H1 (cell line): ENCODE data around the gene DCANP1. TPM values are rescaled to one million over a fixed set of nuclear protein-coding genes. Genes with fewer than 3 reads are reported as not detected.

ENCODE experiments used
- CTCF ChIA-PET: fragments of 300-600 bp; sonication (Branson Sonifier 250); formaldehyde crosslinking; loops from one replicate; lab custom pipeline; 2021; ENCODE audit not compliant: partially characterized antibody; lab: Charles Lee
- POLR2A ChIA-PET: fragments of 300-600 bp; sonication (Branson Sonifier 250); formaldehyde crosslinking; loops from one replicate; lab custom pipeline; 2021; ENCODE audit warnings: inconsistent platforms; ENCODE audit not compliant: partially characterized antibody; lab: Charles Lee
- DNase-seq, 2 experiments: peaks; one replicate each; pipeline versions ENCODE4 v3.0.0 to v3.0.0-alpha.2; 2010 to 2022; ENCODE audit warnings: low spot score in 2 of 2, low read depth in 1 of 2, mixed read lengths in 1 of 2
- FAIRE-seq: peaks from 2 replicates; lab custom pipeline; 2011; peaks lifted over from hg19 to GRCh38; lab: Jason Lieb, UNC
- H2AFZ ChIP-seq: 2 replicates; pipeline ENCODE4 v1.8.1; 2012; ENCODE audit warnings: low read length, inconsistent platforms
- H2AK5ac ChIP-seq: 2 replicates; pipeline ENCODE4 v1.6.1; 2013; ENCODE audit warnings: low read depth, low read length
- H2BK120ac ChIP-seq: replicated peaks from 2 replicates; pipeline ENCODE3; 2013; ENCODE audit warnings: low read depth, low read length, inconsistent platforms
- H2BK12ac ChIP-seq: 2 replicates; pipeline ENCODE4 v1.6.1; 2013; ENCODE audit warnings: low read depth, low read length
- H2BK15ac ChIP-seq: 2 replicates; pipeline ENCODE4 v1.6.1; 2013; ENCODE audit warnings: low read length
- H2BK20ac ChIP-seq: 2 replicates; pipeline ENCODE4 v1.6.1; 2013; ENCODE audit warnings: low read length
- H2BK5ac ChIP-seq: 2 replicates; pipeline ENCODE4 v1.6.1; 2013; ENCODE audit warnings: low read depth, low read length
- H3K14ac ChIP-seq: 2 replicates; pipeline ENCODE4 v1.6.1; 2013; ENCODE audit warnings: inconsistent platforms; ENCODE audit not compliant: insufficient read length
- H3K18ac ChIP-seq: 2 replicates; pipeline ENCODE4 v1.6.1; 2013; ENCODE audit warnings: low read length; ENCODE audit errors: extremely low read depth
- H3K23ac ChIP-seq: 2 replicates; pipeline ENCODE4 v1.6.1; 2013; ENCODE audit warnings: inconsistent platforms; ENCODE audit not compliant: insufficient read length
- H3K23me2 ChIP-seq: 2 replicates; pipeline ENCODE4 v1.6.1; 2013; ENCODE audit warnings: low read depth, low read length
- H3K27ac ChIP-seq: 2 replicates; pipeline ENCODE4 v1.6.1; 2011; ENCODE audit warnings: low read depth, low read length, inconsistent platforms
- H3K27me3 ChIP-seq, 4 experiments: replicated peaks in 1 of 4; 1 replicate in 1 of 4; 2 replicates in 3 of 4; pipeline versions ENCODE4 v1.6.1 to v1.8.1; 2011 to 2013; ENCODE audit warnings: low read length in 3 of 4, mild to moderate bottlenecking in 3 of 4, inconsistent platforms in 2 of 4, mixed read lengths in 2 of 4, moderate library complexity in 1 of 4; ENCODE audit not compliant: control insufficient read depth in 3 of 4, insufficient read depth in 3 of 4; ENCODE audit errors: extremely low read depth in 1 of 4
- H3K36me3 ChIP-seq, 4 experiments: 2 replicates each; pipeline versions ENCODE4 v1.6.1 to v1.8.1; 2011 to 2013; ENCODE audit warnings: mild to moderate bottlenecking in 4 of 4, low read length in 3 of 4, moderate library complexity in 2 of 4, control low read depth in 1 of 4, inconsistent platforms in 1 of 4; ENCODE audit not compliant: insufficient read depth in 4 of 4, control insufficient read depth in 2 of 4
- H3K4ac ChIP-seq: replicated peaks from 2 replicates; pipeline ENCODE3; 2013; ENCODE audit warnings: low read length, low read depth, mixed read lengths, inconsistent platforms; ENCODE audit not compliant: insufficient read length
- H3K4me1 ChIP-seq, 4 experiments: replicated peaks in 1 of 4; 1 replicate in 1 of 4; 2 replicates in 3 of 4; pipeline versions ENCODE4 v1.6.1 to v1.8.1; 2011 to 2013; ENCODE audit warnings: low read length in 3 of 4, inconsistent platforms in 2 of 4, mixed read lengths in 1 of 4; ENCODE audit not compliant: insufficient read depth in 4 of 4, control insufficient read depth in 3 of 4
- H3K4me2 ChIP-seq, 2 experiments: 2 replicates each; pipeline versions ENCODE4 v1.6.1 to v1.8.1; 2011 to 2013; ENCODE audit warnings: low read depth in 2 of 2, low read length in 2 of 2, control low read depth in 1 of 2, inconsistent platforms in 1 of 2, mild to moderate bottlenecking in 1 of 2; ENCODE audit not compliant: insufficient read depth in 1 of 2
- H3K4me3 ChIP-seq, 4 experiments: fragments of 200-600, 300-600 bp in 1 of 4; sonication (generic), shearing (Covaris generic), sonication (Bioruptor Twin) in 1 of 4; 2 replicates each; pipeline versions ENCODE4 v1.5.1 to v1.8.1; 2011 to 2016; ENCODE audit warnings: low read length in 4 of 4, low read depth in 3 of 4, control low read depth in 2 of 4, inconsistent platforms in 2 of 4, mild to moderate bottlenecking in 2 of 4, mixed read lengths in 1 of 4, moderate library complexity in 1 of 4; ENCODE audit not compliant: insufficient read depth in 2 of 4; ENCODE audit errors: extremely low read depth in 1 of 4
- H3K56ac ChIP-seq: replicated peaks from 2 replicates; pipeline ENCODE3; 2013; ENCODE audit warnings: low read depth, mild to moderate bottlenecking, mixed read lengths, low read length, inconsistent platforms; ENCODE audit not compliant: insufficient read length
- H3K79me1 ChIP-seq: 2 replicates; pipeline ENCODE4 v1.6.1; 2013; ENCODE audit warnings: low read depth, low read length, control low read depth
- H3K79me2 ChIP-seq, 2 experiments: 2 replicates each; pipeline versions ENCODE4 v1.6.1 to v1.8.1; 2012 to 2013; ENCODE audit warnings: low read length in 2 of 2, mild to moderate bottlenecking in 2 of 2, inconsistent platforms in 1 of 2; ENCODE audit not compliant: insufficient read depth in 2 of 2, control insufficient read depth in 1 of 2
- H3K9ac ChIP-seq, 4 experiments: replicated peaks in 1 of 4; 1 replicate in 1 of 4; 2 replicates in 3 of 4; pipeline versions ENCODE4 v1.6.1 to v1.8.1; 2011 to 2013; ENCODE audit warnings: low read depth in 3 of 4, low read length in 3 of 4, control low read depth in 2 of 4, mild to moderate bottlenecking in 2 of 4, moderate library complexity in 2 of 4, inconsistent platforms in 1 of 4; ENCODE audit errors: extremely low read depth in 1 of 4
- H3K9me3 ChIP-seq, 2 experiments: 2 replicates each; pipeline versions ENCODE4 v1.6.1 to v1.8.1; 2012 to 2013; ENCODE audit warnings: mild to moderate bottlenecking in 2 of 2, moderate library complexity in 2 of 2, control low read depth in 1 of 2, inconsistent platforms in 1 of 2, low read depth in 1 of 2, low read length in 1 of 2, mixed read lengths in 1 of 2; ENCODE audit not compliant: insufficient read depth in 2 of 2
- H4K20me1 ChIP-seq, 2 experiments: replicated peaks in 1 of 2; 2 replicates each; pipeline versions ENCODE3 to v1.8.1; 2011 to 2013; ENCODE audit warnings: inconsistent platforms in 2 of 2, low read length in 2 of 2, mild to moderate bottlenecking in 1 of 2; ENCODE audit not compliant: insufficient read depth in 2 of 2, control insufficient read depth in 1 of 2
- H4K5ac ChIP-seq: 2 replicates; pipeline ENCODE4 v1.6.1; 2013; ENCODE audit warnings: low read length, low read depth, mixed read lengths, inconsistent platforms; ENCODE audit not compliant: insufficient read length
- H4K8ac ChIP-seq: 2 replicates; pipeline ENCODE4 v1.8.0; 2013; ENCODE audit warnings: mild to moderate bottlenecking, moderate library complexity, low read length, inconsistent platforms; ENCODE audit not compliant: insufficient read depth; ENCODE audit errors: extremely low read depth
- H4K91ac ChIP-seq: replicated peaks from 2 replicates; pipeline ENCODE3; 2013; ENCODE audit warnings: low read length, mixed read lengths, inconsistent platforms; ENCODE audit not compliant: insufficient read length
- JUND ChIP-seq: IDR thresholded peaks from 2 replicates; pipeline ENCODE4 v1.6.1; 2011; ENCODE audit warnings: mild to moderate bottlenecking, improper control_type of control experiment, low read length
- RXRA ChIP-seq: IDR thresholded peaks from 2 replicates; pipeline ENCODE4 v1.6.1; 2011; ENCODE audit warnings: low read depth, mild to moderate bottlenecking, low read length, moderate library complexity; ENCODE audit not compliant: insufficient read depth
- SP4 ChIP-seq: IDR thresholded peaks from 2 replicates; pipeline ENCODE4 v1.6.1; 2012; ENCODE audit warnings: low read length, inconsistent platforms
- TAF1 ChIP-seq: IDR thresholded peaks from 2 replicates; pipeline ENCODE4 v1.6.1; 2011; ENCODE audit warnings: mild to moderate bottlenecking, low read depth, low read length
- WGBS, 2 experiments: shearing (Covaris generic) in 1 of 2; methylation state at CpG; one replicate each; pipeline versions ENCODE4 v1.1.6 to v1.1.7; 2013 to 2015; ENCODE audit warnings: low lambda C conversion rate in 2 of 2, mixed read lengths in 2 of 2, inconsistent platforms in 1 of 2, low coverage in 1 of 2, missing lambda C conversion rate in 1 of 2; ENCODE audit not compliant: insufficient replicate concordance in 2 of 2, insufficient coverage in 1 of 2, insufficient read length in 1 of 2; ENCODE audit errors: extremely low coverage in 1 of 2, missing lambda C conversion rate in 1 of 2; 5-methylcytosine and 5-hydroxymethylcytosine counted together
- polyA plus RNA-seq, 7 experiments: library from polyadenylated mRNA; depleted of rRNA in 3 of 7; stranded (reverse) in 5 of 7; unstranded in 2 of 7; fragments of >200 nt in 5 of 7; fragments of 200-250 nt in 2 of 7; gene quantifications; 1 replicate in 5 of 7; 2 replicates in 1 of 7; 4 replicates in 1 of 7; pipeline versions ENCODE4 v1.2.1 to v1.2.3, GENCODE V29; 2011 to 2013; ENCODE audit warnings: missing spikeins in 2 of 7, mixed read lengths in 2 of 7
- total RNA-seq: library from RNA; stranded (reverse); fragmentation: NEBNext Ultra II Directional; extraction: Animal tissue kit (Norgen Biotek cat#: 25700); gene quantifications from 2 replicates; pipeline ENCODE4 v1.2.1, GENCODE V29; 2021

DCANP1 gene
- total and polyA plus RNA-seq, 2 of the 8 experiments (the other 6 are each of a cell fraction or from before 2014, with no cell fraction given): not detected

DNA sequence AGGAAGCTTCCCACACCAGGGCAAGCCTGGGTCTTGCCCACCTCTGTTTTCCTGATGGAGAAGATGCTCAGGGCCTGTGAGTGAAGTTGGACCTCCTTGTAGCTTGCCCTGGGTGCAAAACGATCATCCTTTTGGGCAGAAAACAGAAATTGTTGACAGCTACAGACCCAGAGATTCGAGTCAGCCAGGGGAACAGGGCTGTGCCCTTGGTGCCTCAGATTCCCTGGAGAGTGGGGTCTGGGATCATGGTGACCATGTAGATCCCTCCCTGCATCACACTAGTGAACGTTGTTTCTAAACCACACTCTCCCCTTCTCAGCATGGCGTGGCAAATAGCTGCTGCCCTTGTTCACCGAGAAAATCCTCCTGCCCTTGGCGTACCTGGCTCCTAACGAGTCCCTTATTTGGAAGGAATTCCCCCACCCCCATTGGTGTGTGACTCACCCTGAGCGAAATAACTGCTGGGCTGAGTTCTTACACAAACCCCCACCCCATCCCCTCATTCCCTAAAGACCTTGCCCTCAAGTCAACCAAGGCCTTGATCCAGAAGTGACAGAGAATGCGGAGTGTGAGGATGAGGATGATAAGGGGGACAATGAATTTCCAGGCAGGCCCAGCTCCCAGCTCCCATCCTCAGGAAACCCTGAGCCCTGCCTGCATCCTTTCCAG lies 1.1 kb upstream of the DCANP1 start:
- ChIA-PET CTCF (interaction anchor here (0.6 to 19.4 kb wide), 6 partner anchors 12 to 1893 kb away, joined by 3 to 264 read pairs (median 4); no protein-coding TSS in a partner anchor), POLR2A (no interaction called here)
- H3K9ac ChIP-seq: no peak overlapping the region
- peak overlapping the region; percentile 50; the same call in 1 of the 2 replicates for H2AFZ ChIP-seq
- H3K23me2 ChIP-seq: no peaks in the 10 kb centered on the region
- peaks cover 0 to 3% (median 1%) of the 10 kb centered on the region in 4 experiments; a peak in 2 of 7 replicates for H3K4me1 ChIP-seq
- H3K18ac ChIP-seq: no peak overlapping the region
- no peak overlapping the region for H2BK120ac ChIP-seq
- H4K20me1 ChIP-seq: no peaks in the 10 kb centered on the region
- H3K79me1 ChIP-seq: no peaks in the 10 kb centered on the region
- H3K4me3 ChIP-seq: no peak overlapping the region
- no peak overlapping the region for H2BK20ac ChIP-seq
- no peak overlapping the region for H2AK5ac ChIP-seq
- no peak overlapping the region for H4K8ac ChIP-seq
- no peak overlapping the region for H2BK5ac ChIP-seq
- no peak overlapping the region for H3K4ac ChIP-seq
- no peaks in the 10 kb centered on the region for H3K9me3 ChIP-seq
- no peak for FAIRE-seq
- TF ChIP-seq TAF1 (no peak), JUND (peak; percentile 64; the same call in 1 of the 2 replicates), SP4 (no peak), RXRA (no peak)
- TF ChIP-seq, all 59 proteins: peak for 1
- Histone ChIP-seq H3K79me2 (no peaks in the 10 kb centered on the region), H3K27me3 (peaks cover 0 to 3% (median 0%) of the 10 kb centered on the region in 4 experiments; a peak in 2 of 7 replicates), H4K5ac (no peak overlapping the region), H4K91ac (no peak overlapping the region), H3K23ac (no peak overlapping the region), H3K4me2 (no peak overlapping the region), H2BK15ac (no peak overlapping the region), H3K56ac (no peak overlapping the region), H3K36me3 (no peaks in the 10 kb centered on the region), H3K27ac (no peak overlapping the region), H2BK12ac (no peak overlapping the region), H3K14ac (no peak overlapping the region)
- peak in 1 of 2 experiments; percentile 21 for DNase-seq
- WGBS, 2 experiments: 61% methylated on average over 9 of the region's 9 CpGs; no CpG with 5 or more reads in 1 of the 2 experiments
